ENCODE results near the gene PYGM.

The PYGM gene

DNA sequence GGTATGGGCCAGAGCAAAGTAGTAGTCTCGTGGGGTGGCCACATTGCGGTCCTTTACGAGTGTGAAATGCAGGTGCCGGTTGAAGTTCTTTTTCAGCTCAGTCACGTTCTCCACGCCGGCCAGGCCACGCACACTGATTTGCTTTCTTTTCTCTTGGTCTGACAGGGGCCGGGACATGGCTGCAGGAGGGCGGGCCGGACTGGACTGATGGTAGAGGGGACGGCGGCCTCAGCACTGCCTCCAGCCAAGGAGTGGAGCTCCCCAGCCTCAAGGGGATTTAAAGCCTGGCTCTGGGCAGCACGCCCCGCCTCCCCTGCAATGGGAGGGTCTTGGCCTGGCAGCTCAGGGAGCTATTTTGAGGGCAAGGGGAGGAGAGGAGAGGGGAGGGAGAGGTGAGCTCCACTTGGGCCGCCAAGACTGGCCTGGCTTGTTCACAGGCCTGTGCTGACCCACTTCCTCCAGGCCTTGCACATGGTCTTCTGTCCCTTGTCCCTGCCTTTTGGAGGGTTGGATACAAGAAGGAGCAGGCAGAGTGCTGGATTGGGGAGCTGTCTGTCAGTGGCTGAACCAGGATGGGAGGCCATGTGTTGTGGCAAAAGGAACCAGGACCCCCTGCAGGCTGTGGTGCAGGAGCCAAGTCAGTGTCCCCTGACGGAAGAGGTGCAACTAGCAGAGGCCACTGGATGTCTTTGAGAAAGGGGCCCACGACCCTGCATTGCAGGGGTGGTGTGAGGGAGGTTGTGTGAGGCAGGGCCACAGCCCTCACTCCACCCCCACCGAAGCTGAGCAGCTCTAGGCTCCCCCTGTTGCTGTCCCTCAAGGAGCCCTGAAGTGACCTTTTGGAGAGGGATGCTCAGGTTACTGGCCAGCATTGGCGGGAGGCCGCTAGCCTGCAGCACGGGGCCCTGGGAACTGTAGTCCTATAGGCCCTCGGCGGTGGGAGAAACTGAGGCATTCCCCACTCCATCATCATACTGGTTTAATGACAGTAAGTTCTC lies at the start of gene PYGM:
Gene PYGM (minus strand): TSS at position 253 of the 998 bp plus-strand sequence. CDS start 76 bp downstream, at position 177.
- peak; percentile 16 for DNase-seq (ENCODE audit: low spot score)

DNA sequence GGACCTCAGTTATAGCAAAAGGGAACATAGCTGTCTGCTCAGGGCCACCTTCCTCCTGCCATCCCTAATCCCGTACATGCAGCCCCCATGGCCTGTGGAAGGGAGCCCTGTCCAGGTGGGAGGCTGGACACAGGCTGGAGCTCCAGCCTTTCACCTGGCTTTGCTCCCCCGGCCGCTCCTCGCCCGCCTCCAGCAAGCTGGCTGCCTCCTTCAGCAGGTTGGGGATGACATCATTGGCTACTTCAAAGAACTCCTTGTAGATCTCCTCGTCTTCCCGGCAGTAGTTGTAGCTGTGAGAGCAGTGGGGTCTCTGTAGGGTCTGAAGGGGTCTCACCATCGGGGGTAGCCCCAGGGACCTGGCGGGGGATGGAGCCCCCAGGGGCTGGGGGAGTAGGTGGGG lies 45.7 kb upstream of the PYGM start:
- no peak for DNase-seq (ENCODE audit: low spot score)

DNA sequence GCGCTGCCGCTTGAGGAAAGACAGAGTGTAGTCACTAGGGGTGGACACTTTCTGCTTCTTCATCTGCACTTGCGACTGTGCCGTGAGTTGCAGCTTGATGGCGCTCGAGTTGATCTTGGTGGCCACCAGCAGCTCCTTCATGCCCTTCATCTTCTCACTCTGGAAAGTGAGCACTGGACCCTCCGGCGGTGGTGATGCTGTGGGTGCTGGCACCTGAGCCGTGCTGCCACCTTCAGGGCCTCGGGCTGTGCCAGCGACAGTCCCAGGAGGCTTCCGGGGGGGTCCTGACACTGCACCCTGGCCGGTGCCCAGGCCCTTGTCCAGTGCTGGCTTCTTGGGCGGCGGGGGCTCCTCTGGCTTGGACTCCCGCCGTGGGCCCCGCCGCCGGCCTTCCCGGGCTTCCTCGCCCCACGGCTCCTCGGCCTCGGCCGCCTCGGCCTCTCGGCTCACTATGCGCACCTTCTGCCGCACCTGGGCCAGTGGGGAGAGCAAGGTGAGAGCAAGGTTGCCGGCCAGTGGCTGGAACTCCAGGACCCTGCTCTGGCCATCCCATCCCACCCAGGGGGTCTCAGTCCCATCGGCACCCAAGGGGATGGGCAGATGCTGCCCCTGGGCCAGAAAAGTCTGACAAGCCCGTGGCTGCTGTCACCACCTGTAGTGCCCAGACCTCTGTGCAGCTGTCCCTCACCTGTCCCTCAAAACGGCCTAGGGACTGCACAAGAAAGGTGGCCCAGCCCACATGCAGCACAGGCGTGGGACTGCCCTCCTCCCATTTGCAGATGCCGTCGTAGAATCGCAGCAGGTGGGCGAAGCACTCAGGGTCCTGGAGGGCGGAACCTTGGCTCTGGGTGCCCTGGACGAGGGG lies 44.8 kb upstream of the PYGM start:
- DNase-seq (ENCODE audit: low spot score): no peak

DNA sequence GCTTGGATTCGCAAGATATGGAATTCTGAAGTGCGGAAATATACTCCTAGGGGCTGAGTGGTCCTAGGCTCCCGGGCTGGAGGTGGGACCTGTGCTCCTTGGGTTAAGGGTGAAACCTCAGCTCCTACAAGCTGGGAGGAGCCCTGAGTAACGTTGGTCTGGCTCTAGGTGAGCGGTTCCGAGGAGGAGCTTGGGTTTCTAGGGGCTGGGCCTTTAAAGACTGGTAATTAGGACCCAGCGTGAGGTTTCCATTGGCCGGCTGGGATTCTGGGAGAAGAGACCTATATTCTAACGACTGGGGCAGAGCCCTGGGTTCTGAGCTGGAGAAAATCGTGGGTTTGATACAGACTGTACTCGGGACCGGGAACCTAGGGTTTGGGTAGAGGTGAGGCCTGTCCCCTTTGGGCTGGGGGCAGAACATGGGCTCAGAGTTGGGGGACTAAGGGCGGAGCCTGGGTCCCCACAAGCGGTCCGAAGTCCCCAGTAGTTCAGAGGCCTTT lies 44.1 kb upstream of the PYGM start:
- DNase-seq (ENCODE audit: low spot score): peak; percentile 37

DNA sequence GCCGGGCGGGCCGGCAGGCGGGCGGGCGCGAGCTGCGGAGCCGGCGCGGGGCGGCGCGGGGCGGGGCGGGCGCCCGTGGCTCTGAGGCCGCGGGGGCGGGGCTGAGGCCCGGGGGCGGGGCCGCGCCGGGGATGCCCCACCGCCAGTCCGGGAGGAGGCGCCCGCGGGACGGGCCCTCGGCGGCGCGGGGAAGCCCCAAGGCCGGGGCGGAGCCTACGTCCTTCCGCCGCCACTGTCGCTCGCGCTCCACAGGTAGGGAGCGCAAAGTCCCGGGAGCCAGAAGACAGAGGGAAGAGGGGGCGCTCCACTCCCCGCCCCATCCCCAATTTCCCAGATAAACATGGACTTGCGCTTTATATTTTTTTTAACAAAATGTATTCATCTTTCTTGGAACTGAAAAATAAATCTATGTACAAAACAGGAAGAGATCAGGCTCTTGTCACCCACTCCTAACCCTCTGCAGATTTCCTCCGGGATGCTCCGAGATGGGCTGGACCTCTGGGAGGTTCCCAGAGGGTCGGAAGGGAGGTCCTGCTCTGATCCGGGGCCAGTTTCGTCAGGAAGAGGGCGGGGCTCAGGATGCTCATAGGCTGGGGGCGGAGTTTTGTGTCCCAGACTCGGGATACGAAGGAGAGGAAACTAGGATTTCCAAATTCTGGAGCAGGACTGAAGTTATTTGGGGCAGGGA lies 43.5 kb upstream of the PYGM start, which contains the start of gene MAP4K2:
Gene MAP4K2 (minus strand): TSS at position 57 of the 688 bp plus-strand sequence. CDS start 65 bp downstream, outside the sequence.
- peak; percentile 98 for DNase-seq (ENCODE audit: low spot score)

DNA sequence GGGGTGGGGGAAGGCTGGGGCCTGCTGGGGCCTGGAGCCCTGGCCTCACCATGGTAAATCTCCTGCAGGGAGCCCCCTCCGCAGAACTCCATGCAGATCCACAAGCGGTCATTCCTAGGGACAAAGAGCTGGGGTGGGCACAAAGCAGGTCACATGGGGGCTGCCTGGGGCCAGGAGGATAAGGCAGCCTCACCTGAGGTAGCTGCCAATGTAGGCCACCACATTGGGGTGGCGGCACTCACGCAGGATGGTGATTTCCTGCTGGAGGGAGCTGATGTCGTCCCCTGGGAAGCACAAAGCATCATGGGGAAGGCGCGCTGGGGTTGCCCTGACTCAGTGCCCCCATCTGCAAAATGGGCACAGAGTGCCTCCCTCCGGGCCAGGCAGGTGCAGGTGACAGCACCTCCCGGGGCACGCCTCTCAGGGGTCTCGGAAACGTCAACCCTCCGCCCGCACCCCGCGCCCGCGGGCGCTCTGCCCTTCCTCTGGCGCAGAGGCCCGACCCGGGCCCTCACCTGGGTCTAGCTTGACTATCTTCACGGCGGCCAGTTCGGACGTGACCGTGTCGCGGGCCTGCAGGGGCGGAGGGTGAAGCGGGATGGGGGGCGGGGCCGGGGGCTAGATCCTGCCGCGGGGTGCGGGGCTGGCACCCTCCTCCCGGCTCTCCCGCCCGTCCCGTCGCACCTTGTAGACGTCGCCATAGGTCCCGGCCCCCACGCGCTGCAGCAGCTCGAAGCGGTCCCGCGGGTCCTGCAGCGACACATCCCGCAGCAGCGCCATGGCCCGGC lies 42.8 kb upstream of the PYGM start:
- DNase-seq (ENCODE audit: low spot score): no peak

DNA sequence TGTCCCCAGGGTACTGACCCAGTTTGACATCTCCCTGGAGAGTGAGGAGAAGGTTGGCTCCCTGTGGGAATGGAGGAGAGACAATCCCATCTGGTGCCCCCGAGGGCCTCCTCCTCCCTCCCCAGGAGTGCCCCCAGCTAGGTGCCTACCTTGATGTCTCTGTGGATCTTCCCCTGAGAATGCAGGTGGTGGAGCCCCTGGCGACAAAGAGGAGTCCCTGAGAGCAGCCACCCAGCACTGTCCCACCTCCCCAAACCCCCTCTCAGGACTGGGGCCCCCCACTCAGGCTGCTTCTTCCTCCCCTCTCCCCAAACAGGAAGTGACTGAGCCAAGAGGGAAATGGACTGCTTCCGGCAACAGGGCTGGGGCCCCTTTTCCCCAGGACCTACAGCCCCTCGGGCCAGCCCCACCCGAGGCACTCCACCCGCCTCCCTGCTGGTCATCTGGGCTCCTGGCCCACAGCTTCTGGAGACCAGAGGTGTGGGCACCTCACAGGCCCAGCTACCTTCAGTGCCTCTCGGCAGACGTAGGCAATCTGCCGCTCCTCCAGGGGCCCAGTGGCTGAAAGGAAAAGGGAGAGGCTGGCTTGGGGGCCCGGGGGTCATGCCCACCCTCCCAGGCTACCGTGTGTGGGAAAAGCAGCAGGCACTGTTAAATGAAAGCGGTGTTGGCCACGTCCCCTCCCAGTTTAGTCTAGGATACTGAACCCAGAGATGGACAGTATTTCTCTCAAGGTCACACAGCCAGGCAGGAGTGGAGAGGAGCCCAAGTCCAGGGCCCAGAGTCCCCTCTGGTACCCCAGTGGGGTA lies 42.0 kb upstream of the PYGM start:
- DNase-seq (ENCODE audit: low spot score): no peak

DNA sequence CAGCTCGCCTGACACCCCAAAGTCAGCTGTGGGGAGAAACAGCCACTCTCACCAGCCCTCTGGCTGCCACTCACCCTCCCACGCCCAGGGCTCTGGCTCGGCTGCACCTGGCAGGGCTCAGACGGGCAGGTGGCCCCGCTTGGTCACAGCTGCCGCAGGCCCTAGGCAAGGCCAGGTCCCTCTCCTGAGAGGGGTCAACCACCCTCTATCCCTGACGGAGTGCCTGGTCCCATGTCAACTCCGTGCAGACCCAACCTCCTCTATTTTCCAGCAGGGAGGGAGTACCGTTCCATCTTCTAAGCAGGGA lies 41.3 kb upstream of the PYGM start:
- DNase-seq (ENCODE audit: low spot score): no peak

DNA sequence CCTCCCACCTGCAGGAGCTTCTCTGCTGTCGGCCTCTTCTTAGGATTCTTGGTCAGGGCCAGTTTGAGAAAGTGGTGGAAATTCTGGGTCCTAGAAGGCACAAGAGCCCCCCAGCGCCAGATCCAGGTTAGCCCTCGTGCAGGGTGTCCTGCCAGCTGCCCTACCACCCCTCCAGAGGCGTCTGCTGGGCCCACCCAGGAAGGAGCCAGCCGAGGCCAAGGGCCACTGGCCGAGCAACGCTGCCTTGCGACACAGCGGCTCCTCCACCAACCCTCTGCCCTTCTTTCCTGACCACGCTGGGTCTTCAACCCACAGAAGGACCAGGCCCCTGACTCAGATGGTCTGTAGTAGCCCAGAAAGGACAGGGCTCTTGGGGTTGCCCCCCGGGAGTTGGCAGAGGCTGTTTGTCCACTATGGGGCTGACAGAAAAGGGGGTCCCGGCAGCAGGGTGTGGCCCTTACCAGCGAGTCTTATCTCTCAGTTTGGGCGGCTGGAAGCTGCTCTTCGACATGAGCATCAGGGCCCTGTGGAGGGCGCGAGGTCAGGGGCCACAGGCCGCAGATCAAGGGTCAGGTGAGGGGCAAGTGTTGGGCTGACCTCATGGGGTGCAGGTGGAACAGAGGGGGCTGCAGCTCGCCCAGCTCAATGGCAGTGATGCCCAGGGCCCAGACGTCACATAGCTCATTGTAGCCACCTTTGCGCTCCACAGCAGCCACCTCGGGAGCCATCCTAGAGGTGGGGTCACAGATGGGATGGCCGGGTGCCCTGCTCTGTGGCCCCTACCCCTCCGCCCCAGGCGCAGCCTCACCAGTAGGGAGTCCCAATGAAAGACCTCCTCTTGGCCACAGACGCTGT lies 40.8 kb upstream of the PYGM start:
- DNase-seq (ENCODE audit: low spot score): no peak

DNA sequence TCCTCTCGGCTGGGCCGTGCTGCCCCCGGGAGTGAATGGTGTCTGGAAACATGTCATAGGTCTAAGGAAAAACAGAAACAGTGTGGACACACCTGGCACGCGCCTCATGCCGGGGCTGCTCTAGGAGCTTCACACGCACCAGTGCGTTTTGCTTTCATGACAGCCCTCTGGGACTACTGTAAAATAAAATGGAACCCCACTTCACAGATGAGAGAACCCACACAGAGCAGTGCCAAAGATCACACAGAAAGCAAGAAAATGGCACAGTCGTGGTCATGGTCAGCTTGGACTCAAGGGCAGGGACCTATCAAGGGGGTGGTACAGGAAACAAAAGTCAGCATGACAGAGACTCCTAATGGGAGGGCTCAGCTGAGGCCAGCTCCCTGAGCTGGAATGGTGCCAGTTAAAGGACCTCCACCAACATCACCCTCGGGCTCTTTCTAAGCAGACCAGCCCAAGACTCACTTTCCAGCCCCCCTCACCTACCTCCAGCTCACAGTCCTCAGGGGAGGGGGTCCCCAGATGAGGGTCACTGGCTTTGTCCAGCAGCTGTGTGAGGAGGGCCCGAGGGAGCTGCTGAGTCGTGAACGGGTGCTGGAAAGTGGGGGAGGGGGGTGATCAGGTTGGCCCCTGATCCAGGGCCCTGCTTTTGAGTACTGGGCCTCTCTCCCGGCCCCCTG lies 40.0 kb upstream of the PYGM start:
- DNase-seq (ENCODE audit: low spot score): no peak

DNA sequence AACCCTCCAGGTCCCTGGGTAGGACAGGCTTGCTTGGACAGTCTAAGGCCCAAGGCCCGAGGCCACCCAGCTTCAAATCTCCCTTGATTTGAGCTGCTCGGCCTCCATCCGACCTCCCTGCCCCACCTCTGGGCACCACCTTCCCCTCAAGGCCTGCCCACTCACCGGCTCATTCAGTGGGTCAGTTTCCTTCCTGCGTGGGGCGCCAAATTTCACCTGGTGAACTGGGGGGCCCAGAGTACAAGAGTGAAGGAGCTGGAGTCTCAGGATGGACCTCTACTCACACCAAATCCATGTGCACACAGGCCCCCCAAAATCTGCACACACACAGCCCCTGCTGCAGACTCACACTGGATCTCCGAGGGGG lies 39.5 kb upstream of the PYGM start:
- DNase-seq (ENCODE audit: low spot score): no peak

DNA sequence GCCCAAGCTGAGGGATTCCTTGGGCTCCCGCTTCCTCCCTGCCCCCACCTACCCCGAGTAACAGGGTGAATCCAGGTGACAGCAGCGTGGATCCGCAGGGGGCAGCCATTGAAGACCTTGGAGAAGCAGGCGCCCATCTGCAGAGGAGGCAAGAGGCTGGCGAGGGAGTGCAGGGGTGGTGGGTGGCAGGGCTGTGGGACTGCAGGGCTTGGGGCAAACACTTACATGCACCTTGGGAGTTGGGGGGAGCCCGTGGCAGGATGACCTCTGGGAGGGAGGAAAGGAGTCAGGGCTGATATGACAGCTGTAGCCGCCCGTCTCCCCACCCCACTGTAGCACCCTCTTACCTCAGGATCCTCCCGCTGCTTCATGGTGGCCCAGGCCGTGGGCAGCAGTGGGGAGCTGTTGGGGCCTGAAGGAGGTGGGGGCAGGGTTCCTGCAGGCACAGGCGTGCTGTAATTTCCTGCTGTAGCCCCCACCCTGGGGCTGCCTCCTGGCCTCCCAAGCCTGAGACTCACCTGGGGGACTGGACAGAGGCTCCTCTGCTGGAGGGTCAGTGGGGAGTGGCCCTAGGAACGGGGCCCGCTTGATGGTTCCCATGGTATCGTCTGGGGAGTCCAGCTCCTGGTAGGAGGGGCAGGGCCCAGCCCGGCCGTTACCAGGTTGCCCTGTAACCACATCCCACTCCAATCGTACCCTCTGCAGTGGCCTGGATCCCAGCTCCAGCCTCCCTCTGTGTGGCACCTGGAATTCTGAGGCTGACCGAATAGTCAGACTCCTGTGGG lies 37.2 kb upstream of the PYGM start:
- no peak for DNase-seq (ENCODE audit: low spot score)

DNA sequence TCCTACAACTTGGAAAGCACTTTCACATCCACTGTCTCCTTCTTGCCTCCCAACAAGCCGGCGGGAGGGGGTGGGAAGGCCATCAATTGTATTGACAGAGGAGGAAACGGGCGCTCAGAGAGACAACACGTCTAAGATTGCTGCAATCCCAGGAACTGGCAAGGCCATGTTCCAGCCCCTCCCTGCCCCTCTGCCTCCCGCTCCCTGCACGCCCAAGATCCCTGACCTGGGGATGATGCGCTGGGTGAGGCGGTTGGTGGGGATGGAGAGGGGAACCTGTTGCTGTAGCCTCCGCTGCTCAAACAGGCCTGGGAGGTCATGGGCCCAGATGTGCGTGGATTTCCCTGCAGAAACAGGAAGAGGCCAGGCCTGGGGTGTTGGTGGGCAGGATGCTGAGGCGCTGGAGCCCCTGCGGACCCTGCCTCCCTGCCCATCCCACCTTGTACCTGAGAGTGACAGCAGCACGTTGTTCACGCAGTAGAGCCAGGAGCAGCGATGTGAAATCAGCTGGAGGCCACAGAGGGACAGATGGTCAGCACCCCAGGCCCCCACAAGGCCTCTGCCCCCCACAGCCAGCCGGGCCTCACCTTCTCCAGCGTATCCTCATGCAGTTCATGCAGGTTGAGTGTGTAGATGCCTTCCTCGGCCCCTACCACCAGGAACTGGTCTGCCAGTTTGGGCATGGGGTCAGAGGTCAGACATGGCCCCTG lies 36.4 kb upstream of the PYGM start:
- DNase-seq (ENCODE audit: low spot score): no peak

DNA sequence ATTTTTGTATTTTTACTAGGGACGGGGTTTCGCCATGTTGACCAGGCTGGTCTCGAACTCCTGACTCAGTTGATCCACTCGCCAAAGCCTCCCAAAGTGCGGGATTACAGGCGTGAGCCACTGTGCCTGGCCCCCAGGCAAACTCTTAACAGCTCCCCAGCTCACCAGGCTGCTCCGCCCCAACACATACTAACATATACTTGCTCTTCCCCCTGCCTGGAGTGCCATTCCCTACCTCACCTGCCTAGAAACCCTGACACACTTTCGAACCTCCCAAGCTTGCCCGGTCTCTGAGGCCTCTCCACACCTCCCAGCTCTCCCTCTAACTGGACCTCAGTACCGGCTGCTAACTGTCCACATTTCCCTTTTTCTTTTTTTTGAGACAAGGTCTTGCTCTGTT lies 34.8 kb upstream of the PYGM start:
- DNase-seq (ENCODE audit: low spot score): no peak

DNA sequence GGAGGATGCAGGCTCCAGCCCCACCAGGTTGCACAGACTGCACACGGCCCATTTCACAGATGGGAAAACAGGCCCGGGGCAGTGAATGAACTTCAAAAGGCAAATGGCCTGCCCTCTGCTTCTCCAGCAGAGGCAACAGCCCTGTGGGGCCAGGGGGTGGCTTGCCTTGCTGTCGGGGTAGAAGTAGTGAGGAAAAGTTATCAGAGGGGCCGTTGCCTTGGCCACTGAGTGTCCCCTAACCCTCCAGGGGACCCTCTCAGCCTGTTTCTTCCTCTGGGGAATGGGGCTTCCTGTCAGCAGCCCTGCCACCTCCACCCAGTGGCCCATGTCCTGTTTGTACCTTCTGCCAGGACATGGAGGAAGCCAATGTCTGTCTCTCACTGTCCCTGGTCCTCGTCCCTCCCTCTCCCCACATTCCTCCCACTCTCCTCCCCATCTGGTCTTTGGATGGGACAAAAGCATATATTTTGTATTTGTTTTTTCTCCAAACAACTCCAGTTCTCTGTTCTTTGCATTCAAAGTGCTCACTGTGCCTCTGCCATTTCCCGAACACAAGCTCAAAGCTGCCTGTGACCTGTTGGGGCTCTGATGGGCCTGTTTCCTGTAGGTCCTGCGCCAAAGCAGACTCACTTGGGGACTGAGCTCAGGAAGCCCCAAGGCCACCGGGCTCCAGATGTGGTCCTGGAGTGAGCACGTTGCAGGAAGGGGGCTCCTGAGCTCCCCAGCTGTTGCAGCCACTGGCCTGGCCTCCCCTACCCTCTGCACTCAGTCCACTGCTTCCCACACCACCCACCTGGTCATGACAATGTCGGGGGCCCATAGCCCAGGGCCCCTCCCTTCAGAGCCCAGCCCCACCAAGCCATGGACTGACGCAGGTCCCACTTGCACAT lies 33.7 kb upstream of the PYGM start:
- no peak for DNase-seq (ENCODE audit: low spot score)

DNA sequence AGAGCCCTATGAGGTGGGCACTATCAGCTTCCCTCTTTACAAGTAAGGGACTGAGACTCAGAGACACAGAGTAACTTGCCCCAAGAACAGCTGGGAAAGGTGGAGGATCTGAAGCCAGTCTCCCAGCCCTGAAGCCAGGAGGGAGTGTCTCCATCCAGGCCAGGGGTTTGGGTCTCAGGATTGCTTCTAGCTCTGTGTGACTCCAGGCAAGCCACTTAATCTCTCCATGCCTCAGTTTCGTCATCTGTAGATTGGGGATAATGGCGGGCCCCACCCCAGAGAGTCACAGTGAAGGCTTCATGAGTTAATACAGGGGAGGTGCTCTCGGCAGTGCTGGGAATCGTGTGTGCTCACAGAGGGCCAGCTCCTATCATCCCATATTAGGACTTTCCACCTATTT lies 32.7 kb upstream of the PYGM start:
- no peak for DNase-seq (ENCODE audit: low spot score)
